ENCODE results near the gene FAM200B. TPM values are rescaled to one million over a fixed set of nuclear protein-coding genes. Genes with fewer than 3 reads are reported as not detected.
A peak's percentile ranks its signal among the peaks of the same experiment; 100 is the strongest.

The FAM200B gene
- total and polyA plus RNA-seq, 2 experiments from 2014 or later: 33.2 to 74.6 TPM

- 0 out of 2 replicates have a peak, but pooled peaks cover 9% of the 10 kb centered on the region for H3F3A ChIP-seq (ENCODE audit: insufficient read depth)
- no peaks in the 10 kb centered on the region for H3K79me2 ChIP-seq (ENCODE audit: insufficient read depth)
- H3K9me2 ChIP-seq (ENCODE audit: insufficient read depth): no peaks in the 10 kb centered on the region
- no peak for TF ChIP-seq EZH2phosphoT487 (IDR thresholded peaks at IDR 0.05; ENCODE audit: insufficient read depth, low read depth)
- TF ChIP-seq EZH2 (IDR thresholded peaks at IDR 0.05; ENCODE audit: insufficient read depth, poor library complexity, severe bottlenecking): no peak
- DNase-seq: peak; percentile 74
- H3K4me1 ChIP-seq (ENCODE audit: insufficient read depth): peaks cover 14% of the 10 kb centered on the region; the same call in 1 of the 2 replicates
- H3K27ac ChIP-seq: no peak within 1 kb of the TSS
- H3K9me3 ChIP-seq (ENCODE audit: low read depth): no peaks in the 10 kb centered on the region
- no peaks in the 10 kb centered on the region for H4K20me1 ChIP-seq (ENCODE audit: insufficient read depth)
- WGBS, 2 experiments (ENCODE audit: low coverage in 1 of 2, low lambda C conversion rate in 2 of 2, missing lambda C conversion rate in 2 of 2): 1 to 4% methylated on average over 40 to 43 of the region's 43 CpGs
- H3K4me3 ChIP-seq: peak within 1 kb of the TSS; percentile 76
- peak within 1 kb of the TSS; percentile 79 for H3K4me2 ChIP-seq (ENCODE audit: unreplicated experiment)
- in situ Hi-C loops (cut with MboI): no loop called here
- H3K9ac ChIP-seq: peak within 1 kb of the TSS; percentile 75
- H3K27me3 ChIP-seq (replicated peaks; ENCODE audit: insufficient read depth): no peaks in the 10 kb centered on the region
- H2AFZ ChIP-seq: peak within 1 kb of the TSS; percentile 93
- no peaks in the 10 kb centered on the region for H3K36me3 ChIP-seq (ENCODE audit: low read depth)
Observed at GRCh38 chr4:15702941-15703403, 21.3 kb downstream of the FAM200B start, which contains the start of gene BST1. Gene BST1, plus strand, starts transcription at chr4:15703065. Its CDS starts 80 bp downstream, at chr4:15703145.

- Histone ChIP-seq H3F3A (ENCODE audit: insufficient read depth) (0 out of 2 replicates have a peak, but pooled peaks cover 9% of the 10 kb centered on the region), H4K20me1 (ENCODE audit: insufficient read depth) (no peaks in the 10 kb centered on the region), H3K27ac (no peak overlapping the region), H3K4me1 (ENCODE audit: insufficient read depth) (peaks cover 14% of the 10 kb centered on the region; the same call in 1 of the 2 replicates), H3K27me3 (replicated peaks; ENCODE audit: insufficient read depth) (no peaks in the 10 kb centered on the region), H3K4me3 (peak overlapping the region; percentile 76), H3K9ac (peak overlapping the region; percentile 75), H3K9me2 (ENCODE audit: insufficient read depth) (no peaks in the 10 kb centered on the region), H3K9me3 (ENCODE audit: low read depth) (no peaks in the 10 kb centered on the region), H3K4me2 (ENCODE audit: unreplicated experiment) (peak overlapping the region; percentile 79), H2AFZ (peak overlapping the region; percentile 93), H3K79me2 (ENCODE audit: insufficient read depth) (no peaks in the 10 kb centered on the region), H3K36me3 (ENCODE audit: low read depth) (no peaks in the 10 kb centered on the region)
- DNase-seq: no peak
- in situ Hi-C loops (cut with MboI): no loop called here
- TF ChIP-seq EZH2phosphoT487 (IDR thresholded peaks at IDR 0.05; ENCODE audit: insufficient read depth, low read depth): no peak
- no peak for TF ChIP-seq EZH2 (IDR thresholded peaks at IDR 0.05; ENCODE audit: insufficient read depth, poor library complexity, severe bottlenecking)
- 76% methylated on average over 11 of the region's 11 CpGs; no CpG with 5 or more reads in 1 of the 2 experiments for WGBS, 2 experiments (ENCODE audit: low coverage in 1 of 2, low lambda C conversion rate in 2 of 2, missing lambda C conversion rate in 2 of 2)
Observed at GRCh38 chr4:15703439-15703838, 21.8 kb downstream of the FAM200B start.

- Histone ChIP-seq H3K9me2 (ENCODE audit: insufficient read depth) (no peaks in the 10 kb centered on the region), H3K9me3 (ENCODE audit: low read depth) (no peaks in the 10 kb centered on the region), H2AFZ (no peak overlapping the region), H3K27me3 (replicated peaks; ENCODE audit: insufficient read depth) (no peaks in the 10 kb centered on the region), H3F3A (ENCODE audit: insufficient read depth) (0 out of 2 replicates have a peak, but pooled peaks cover 9% of the 10 kb centered on the region), H3K4me2 (ENCODE audit: unreplicated experiment) (no peak overlapping the region), H3K27ac (no peak overlapping the region), H3K4me3 (no peak overlapping the region), H3K9ac (no peak overlapping the region), H4K20me1 (ENCODE audit: insufficient read depth) (no peaks in the 10 kb centered on the region), H3K36me3 (ENCODE audit: low read depth) (no peaks in the 10 kb centered on the region), H3K4me1 (ENCODE audit: insufficient read depth) (peaks cover 14% of the 10 kb centered on the region; the same call in 1 of the 2 replicates), H3K79me2 (ENCODE audit: insufficient read depth) (no peaks in the 10 kb centered on the region)
- in situ Hi-C loops (cut with MboI): no loop called here
- DNase-seq: no peak
- no peak for TF ChIP-seq EZH2phosphoT487 (IDR thresholded peaks at IDR 0.05; ENCODE audit: insufficient read depth, low read depth)
- TF ChIP-seq EZH2 (IDR thresholded peaks at IDR 0.05; ENCODE audit: insufficient read depth, poor library complexity, severe bottlenecking): no peak
Observed at GRCh38 chr4:15704129-15704528, 22.5 kb downstream of the FAM200B start.

- Histone ChIP-seq H2AFZ (peak overlapping the region; percentile 26), H3K36me3 (ENCODE audit: low read depth) (no peaks in the 10 kb centered on the region), H3K9ac (no peak overlapping the region), H3K27me3 (replicated peaks; ENCODE audit: insufficient read depth) (no peaks in the 10 kb centered on the region), H4K20me1 (ENCODE audit: insufficient read depth) (no peaks in the 10 kb centered on the region), H3K4me3 (no peak overlapping the region), H3K4me1 (ENCODE audit: insufficient read depth) (peaks cover 14% of the 10 kb centered on the region; the same call in 1 of the 2 replicates), H3F3A (ENCODE audit: insufficient read depth) (0 out of 2 replicates have a peak, but pooled peaks cover 9% of the 10 kb centered on the region), H3K4me2 (ENCODE audit: unreplicated experiment) (no peak overlapping the region), H3K79me2 (ENCODE audit: insufficient read depth) (no peaks in the 10 kb centered on the region), H3K27ac (no peak overlapping the region), H3K9me2 (ENCODE audit: insufficient read depth) (no peaks in the 10 kb centered on the region), H3K9me3 (ENCODE audit: low read depth) (no peaks in the 10 kb centered on the region)
- 50 to 59% methylated on average over 3 of the region's 3 CpGs for whole genome bisulfite sequencing, 2 experiments (ENCODE audit: low coverage in 1 of 2, low lambda C conversion rate in 2 of 2, missing lambda C conversion rate in 2 of 2)
- TF ChIP-seq EZH2 (IDR thresholded peaks at IDR 0.05; ENCODE audit: insufficient read depth, poor library complexity, severe bottlenecking) (no peak), EZH2phosphoT487 (IDR thresholded peaks at IDR 0.05; ENCODE audit: insufficient read depth, low read depth) (no peak)
- peak; percentile 43 for DNase-seq
- in situ Hi-C loops (cut with MboI): no loop called here
Observed at GRCh38 chr4:15706646-15707362, 25.2 kb downstream of the FAM200B start.
